Keratinocyte (primary cell): ENCODE results near the gene SIN3A. TPM values are rescaled to one million over a fixed set of nuclear protein-coding genes. Genes with fewer than 3 reads are reported as not detected.
"Not testable (repeated sequence)": the region's sequence is repeated elsewhere in the genome, so short reads cannot be mapped to it uniquely, and the experiment has no call there.

Experiments used
- DNase-seq: peaks from one replicate; pipeline ENCODE4 v3.0.0-alpha.2; 2011; ENCODE audit warnings: low read depth, missing footprints, low spot score
- FAIRE-seq: peaks from 2 replicates; lab custom pipeline; 2011; peaks lifted over from hg19 to GRCh38; lab: Jason Lieb, UNC
- H2AFZ ChIP-seq: 2 replicates; pipeline ENCODE4 v1.6.0; 2012; ENCODE audit warnings: low read length, control low read depth, inconsistent platforms; ENCODE audit not compliant: control insufficient read depth
- H3K27ac ChIP-seq: 2 replicates; pipeline ENCODE4 v1.5.1; 2011; ENCODE audit warnings: low read length; ENCODE audit not compliant: control insufficient read depth, insufficient read depth
- H3K27me3 ChIP-seq: 3 replicates; pipeline ENCODE4 v1.6.0; 2011; ENCODE audit warnings: low read length; ENCODE audit not compliant: control insufficient read depth, insufficient read depth; ENCODE audit errors: extremely low read depth
- H3K36me3 ChIP-seq, 2 experiments: 2 replicates in 1 of 2; 3 replicates in 1 of 2; pipeline ENCODE4 v1.5.1; 2011; ENCODE audit warnings: low read length in 2 of 2, mild to moderate bottlenecking in 1 of 2; ENCODE audit not compliant: control insufficient read depth in 2 of 2, insufficient read depth in 2 of 2; ENCODE audit errors: extremely low read depth in 1 of 2
- H3K4me1 ChIP-seq: 3 replicates; pipeline ENCODE4 v1.5.1; 2011; ENCODE audit warnings: low read length; ENCODE audit not compliant: control insufficient read depth, insufficient read depth; ENCODE audit errors: extremely low read depth
- H3K4me2 ChIP-seq: 3 replicates; pipeline ENCODE4 v1.6.0; 2011; ENCODE audit warnings: low read depth, low read length; ENCODE audit not compliant: control insufficient read depth, insufficient read depth; ENCODE audit errors: extremely low read depth
- H3K4me3 ChIP-seq, 3 experiments: fragments of 200-600 bp in 1 of 3; sonication (generic) in 1 of 3; 2 replicates in 2 of 3; 3 replicates in 1 of 3; pipeline ENCODE4 v1.5.1; 2011 to 2016; ENCODE audit warnings: low read length in 3 of 3, mild to moderate bottlenecking in 3 of 3, control low read depth in 2 of 3, inconsistent platforms in 1 of 3, low read depth in 1 of 3, mixed read lengths in 1 of 3, mixed run types in 1 of 3, moderate library complexity in 1 of 3; ENCODE audit not compliant: control insufficient read depth in 2 of 3, insufficient read depth in 2 of 3; ENCODE audit errors: extremely low read depth in 1 of 3
- H3K79me2 ChIP-seq: 2 replicates; pipeline ENCODE4 v1.6.0; 2012; ENCODE audit warnings: low read length; ENCODE audit not compliant: control insufficient read depth, insufficient read depth
- H3K9ac ChIP-seq: 3 replicates; pipeline ENCODE4 v1.6.0; 2011; ENCODE audit warnings: low read length; ENCODE audit not compliant: control insufficient read depth, insufficient read depth; ENCODE audit errors: extremely low read depth
- H3K9me1 ChIP-seq: 3 replicates; pipeline ENCODE4 v1.6.0; 2011; ENCODE audit warnings: low read length; ENCODE audit not compliant: control insufficient read depth, insufficient read depth; ENCODE audit errors: extremely low read depth
- H3K9me3 ChIP-seq: 2 replicates; pipeline ENCODE4 v1.5.1; 2012; ENCODE audit warnings: low read depth, low read length; ENCODE audit not compliant: control insufficient read depth
- H4K20me1 ChIP-seq: 3 replicates; pipeline ENCODE4 v1.6.0; 2011; ENCODE audit warnings: low read length; ENCODE audit not compliant: control insufficient read depth, insufficient read depth; ENCODE audit errors: extremely low read depth
- CTCF ChIP-seq, 3 experiments: IDR thresholded peaks in 1 of 3; conservative IDR thresholded peaks in 1 of 3; optimal IDR thresholded peaks in 1 of 3; 2 replicates in 2 of 3; 3 replicates in 1 of 3; pipeline versions ENCODE3 to v1.5.1; 2011; ENCODE audit warnings: low read length in 3 of 3, mild to moderate bottlenecking in 3 of 3, moderate library complexity in 2 of 3, control low read depth in 1 of 3, inconsistent platforms in 1 of 3; ENCODE audit not compliant: insufficient read depth in 2 of 3; ENCODE audit errors: extremely low read depth in 1 of 3
- EZH2 ChIP-seq: IDR thresholded peaks from one replicate; pipeline ENCODE4 v1.6.1; 2012; ENCODE audit warnings: inconsistent platforms, mild to moderate bottlenecking, low read length, moderate library complexity
- dilution Hi-C: fragments of 300-500 bp; cut with MboI; formaldehyde crosslinking; loops from one replicate; pipeline ENCODE4 v1.7.0; 2020; ENCODE audit warnings: low sequenced_read_pairs; ENCODE audit not compliant: extremely low pct_ligation_motif_present
- polyA plus RNA-seq, 5 experiments: library from polyadenylated mRNA; depleted of rRNA in 3 of 5; stranded (reverse) in 3 of 5; stranded (forward) in 1 of 5; unstranded in 1 of 5; fragments of >200 nt; gene quantifications; 1 replicate in 1 of 5; 2 replicates in 3 of 5; 3 replicates in 1 of 5; pipeline versions ENCODE4 v1.2.1 to v1.2.3, GENCODE V29; 2011 to 2012; ENCODE audit warnings: missing spikeins in 2 of 5, low read depth in 1 of 5, low replicate concordance in 1 of 5

The SIN3A gene
- polyA plus RNA-seq, 1 donor (not counting 4 experiments of a cell fraction or from before 2014, with no cell fraction given) = 19.4 TPM

- TF ChIP-seq CTCF (optimal IDR thresholded peaks at IDR 0.05 in 1 of 3, IDR thresholded peaks at IDR 0.05 in 1 of 3, conservative IDR thresholded peaks at IDR 0.05 in 1 of 3; ENCODE audit: extremely low read depth in 1 of 3, insufficient read depth in 2 of 3, low read length in 3 of 3) (no peak), EZH2 (no peak)
- H4K20me1 ChIP-seq = peaks cover 17% of the 10 kb centered on the region
- H3K4me1 ChIP-seq = peaks cover 23% of the 10 kb centered on the region
- peak; percentile 77 for FAIRE-seq
- H3K27me3 ChIP-seq = no peaks in the 10 kb centered on the region
- dilution Hi-C loops = no loop called here
- peaks cover 54% of the 10 kb centered on the region for H3K79me2 ChIP-seq
- peak overlapping the region; percentile 88 for H3K4me2 ChIP-seq
- H3K9me1 ChIP-seq = no peaks in the 10 kb centered on the region
- peaks cover 0 to 7% of the 10 kb centered on the region in 2 experiments for H3K36me3 ChIP-seq
- H3K4me3 ChIP-seq = peak overlapping the region; percentile 85 to 90 (median 88)
- peak overlapping the region; percentile 91 for H3K9ac ChIP-seq
- DNase-seq = peak; percentile 84
- H3K9me3 ChIP-seq = no peaks in the 10 kb centered on the region
- peak overlapping the region; percentile 89 for H3K27ac ChIP-seq
- H2AFZ ChIP-seq = peak overlapping the region; percentile 78
Observed at GRCh38 chr15:75450307-75451201, 936 bp downstream of the SIN3A start.

DNA sequence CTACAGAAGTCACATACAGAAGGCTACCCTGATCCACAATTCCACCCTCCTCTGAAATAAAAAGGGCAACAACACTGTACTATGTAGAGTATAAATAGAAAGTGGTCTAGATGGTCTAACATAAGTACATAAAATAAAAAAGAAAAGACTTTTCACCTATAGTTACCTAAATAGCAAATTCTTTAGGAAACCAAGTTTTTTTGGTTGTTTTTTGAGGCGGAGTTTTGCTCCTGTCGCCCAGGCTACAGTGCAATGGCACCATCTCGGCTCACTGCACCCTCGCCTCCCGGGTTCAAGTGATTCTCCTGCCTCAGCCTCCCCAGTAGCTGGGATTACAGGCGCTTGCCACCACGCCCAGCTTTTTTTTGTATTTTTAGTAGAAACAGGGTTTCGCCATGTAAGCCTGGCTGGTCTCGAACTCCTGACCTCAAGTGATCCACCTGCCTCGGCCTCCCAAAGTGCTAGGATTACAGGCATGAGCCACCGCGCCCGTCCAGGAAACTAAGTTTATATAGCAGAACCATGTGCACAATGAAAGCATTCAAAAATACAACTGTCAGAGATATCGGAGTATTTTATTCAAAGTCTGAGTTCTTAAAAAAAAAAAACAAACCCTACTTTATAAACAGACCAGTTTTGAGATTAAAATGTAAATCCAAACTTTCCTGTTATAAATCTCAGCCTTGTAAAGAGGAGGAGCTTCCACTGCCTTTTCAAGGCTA, 1.7 kb downstream of the SIN3A start:
- no peak for DNase-seq
- H3K9ac ChIP-seq = peak overlapping the region; percentile 91
- H3K9me1 ChIP-seq = no peaks in the 10 kb centered on the region
- H3K4me2 ChIP-seq = peak overlapping the region; percentile 88
- peak overlapping the region; percentile 89 for H3K27ac ChIP-seq
- FAIRE-seq = no peak
- dilution Hi-C loops = no loop called here
- no peaks in the 10 kb centered on the region for H3K9me3 ChIP-seq
- peaks cover 0 to 7% of the 10 kb centered on the region in 2 experiments for H3K36me3 ChIP-seq
- no peak for TF ChIP-seq EZH2
- no peak for TF ChIP-seq CTCF (optimal IDR thresholded peaks at IDR 0.05 in 1 of 3, IDR thresholded peaks at IDR 0.05 in 1 of 3, conservative IDR thresholded peaks at IDR 0.05 in 1 of 3; ENCODE audit: extremely low read depth in 1 of 3, insufficient read depth in 2 of 3, low read length in 3 of 3)
- peaks cover 17% of the 10 kb centered on the region for H4K20me1 ChIP-seq
- peak overlapping the region; percentile 85 to 90 (median 88) for H3K4me3 ChIP-seq
- peaks cover 23% of the 10 kb centered on the region for H3K4me1 ChIP-seq
- no peak overlapping the region for H2AFZ ChIP-seq
- H3K27me3 ChIP-seq = no peaks in the 10 kb centered on the region
- peaks cover 61% of the 10 kb centered on the region for H3K79me2 ChIP-seq

DNA sequence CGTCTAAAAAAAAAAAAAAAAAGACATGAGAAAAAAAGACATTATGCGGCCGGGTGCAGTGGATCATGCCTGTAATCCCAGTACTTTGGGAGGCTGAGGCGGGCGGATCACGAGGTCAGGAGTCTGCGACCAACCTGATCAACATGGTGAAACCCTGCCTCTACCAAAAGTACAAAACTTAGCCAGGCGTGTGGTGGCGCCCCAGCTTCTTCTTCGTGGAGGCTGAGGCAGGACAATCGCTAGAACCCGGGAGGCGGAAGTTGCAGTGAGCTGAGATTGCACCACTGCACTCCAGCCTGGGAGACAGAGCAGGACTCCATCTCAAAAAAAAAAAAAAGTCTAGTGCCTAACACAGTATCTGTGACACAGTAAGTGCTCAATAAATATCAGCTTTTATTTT, 3.3 kb downstream of the SIN3A start:
- H3K4me1 ChIP-seq = peaks cover 34% of the 10 kb centered on the region
- FAIRE-seq, H3K4me2 ChIP-seq, DNase-seq, H2AFZ ChIP-seq, H3K4me3 ChIP-seq, H3K9me3 ChIP-seq, H3K36me3 ChIP-seq, H3K9ac ChIP-seq, H3K27me3 ChIP-seq, H3K27ac ChIP-seq, H3K9me1 ChIP-seq, dilution Hi-C loops: not testable (repeated sequence)
- H3K79me2 ChIP-seq = peaks cover 68% of the 10 kb centered on the region
- H4K20me1 ChIP-seq = peaks cover 17% of the 10 kb centered on the region
